OCI-LY1 (cell line): Measurements from ENCODE around the gene SNAI3.

ENCODE experiments used
- H2AFZ ChIP-seq: fragments of 200-600 bp; sonication (generic), shearing (Covaris generic); 2 replicates; pipeline ENCODE4 v1.6.0; 2014; ENCODE audit warnings: antibody characterized with exemption, mild to moderate bottlenecking, low read length
- H3F3A ChIP-seq: fragments of 200-600 bp; sonication (generic), shearing (Covaris generic); 2 replicates; pipeline ENCODE4 v1.6.0; 2014; ENCODE audit warnings: mild to moderate bottlenecking, antibody characterized with exemption, low read length, moderate library complexity; ENCODE audit not compliant: insufficient read depth
- H3K27ac ChIP-seq: fragments of 200-600 bp; sonication (generic); 2 replicates; pipeline ENCODE4 v1.5.1; 2014; ENCODE audit warnings: low read length, mixed run types, mild to moderate bottlenecking, low read depth; ENCODE audit not compliant: poor library complexity, severe bottlenecking
- H3K27me3 ChIP-seq: fragments of 200-600 bp; sonication (generic); 2 replicates; pipeline ENCODE4 v1.6.0; 2014; ENCODE audit warnings: antibody characterized with exemption, mild to moderate bottlenecking, low read length, moderate library complexity; ENCODE audit not compliant: insufficient read depth
- H3K36me3 ChIP-seq: fragments of 200-600 bp; sonication (generic); 2 replicates; pipeline ENCODE4 v1.6.1; 2014; ENCODE audit warnings: mild to moderate bottlenecking, antibody characterized with exemption, low read length, moderate library complexity, mixed read lengths; ENCODE audit not compliant: insufficient read depth
- H3K4me1 ChIP-seq: fragments of 200-600 bp; sonication (generic); 2 replicates; pipeline ENCODE4 v1.5.1; 2014; ENCODE audit warnings: mild to moderate bottlenecking, low read length, moderate library complexity; ENCODE audit not compliant: insufficient read depth, severe bottlenecking
- H3K4me2 ChIP-seq: fragments of 200-600 bp; sonication (generic), shearing (Covaris generic); 2 replicates; pipeline ENCODE4 v1.6.1; 2014; ENCODE audit warnings: low read length
- H3K4me3 ChIP-seq: fragments of 200-600 bp; sonication (generic); 2 replicates; pipeline ENCODE4 v1.5.1; 2014; ENCODE audit warnings: low read length, low read depth, mild to moderate bottlenecking, mixed read lengths; ENCODE audit not compliant: poor library complexity, severe bottlenecking
- H3K79me2 ChIP-seq: fragments of 200-600 bp; shearing (Covaris generic); 2 replicates; pipeline ENCODE4 v1.6.1; 2016; ENCODE audit warnings: mixed run types, low read length, mixed read lengths; ENCODE audit not compliant: insufficient read depth
- H3K9ac ChIP-seq: fragments of 200-600 bp; sonication (generic), shearing (Covaris generic); 2 replicates; pipeline ENCODE4 v1.6.1; 2014; ENCODE audit warnings: mild to moderate bottlenecking, low read length, mixed read lengths
- H3K9me2 ChIP-seq: fragments of 200-600 bp; sonication (generic), shearing (Covaris generic); 2 replicates; pipeline ENCODE4 v1.6.1; 2014; ENCODE audit warnings: low read depth, mild to moderate bottlenecking, low read length, mixed read lengths
- H3K9me3 ChIP-seq: fragments of 200-600 bp; shearing (Covaris generic); 2 replicates; pipeline ENCODE4 v1.6.1; 2014; ENCODE audit warnings: low read length, mixed read lengths
- H4K20me1 ChIP-seq: fragments of 200-600 bp; sonication (generic), shearing (Covaris generic); 2 replicates; pipeline ENCODE4 v1.6.0; 2016; ENCODE audit warnings: mild to moderate bottlenecking, low read length; ENCODE audit not compliant: insufficient read depth
- EZH2 ChIP-seq: fragments of 200-600 bp; sonication (generic), shearing (Covaris generic); IDR thresholded peaks from 2 replicates; pipeline ENCODE4 v1.8.0; 2017; ENCODE audit warnings: borderline replicate concordance, mixed run types, mild to moderate bottlenecking, antibody characterized with exemption, low read length, moderate library complexity, mixed read lengths
- TF ChIP-seq, protein P1 (sequence below): fragments of 200-600 bp; sonication (generic), shearing (Covaris generic); IDR thresholded peaks from 2 replicates; pipeline ENCODE4 v1.5.1; 2017; ENCODE audit warnings: mild to moderate bottlenecking, antibody characterized with exemption, low read length, moderate library complexity, mixed read lengths

Gene SNAI3

DNA sequence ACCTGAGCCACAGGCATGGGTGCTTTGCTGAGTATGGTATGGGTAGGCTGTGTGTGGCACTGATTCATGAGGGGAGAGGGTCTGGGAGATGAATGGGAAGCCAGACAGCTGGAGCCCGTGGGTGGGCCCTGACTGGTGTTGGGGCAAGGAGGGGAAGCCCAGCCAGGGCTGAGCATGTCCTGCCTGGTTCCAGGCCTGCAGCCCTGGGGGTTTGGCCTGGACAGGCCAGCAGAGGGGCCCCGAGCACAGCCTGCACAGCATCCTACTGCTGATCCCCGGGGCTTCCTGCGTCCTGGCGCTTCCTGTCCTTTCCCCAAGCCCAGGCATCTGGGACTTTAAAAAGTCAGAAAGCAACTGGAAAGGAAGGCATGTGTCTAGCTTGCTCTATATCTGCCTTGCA, 18.8 kb downstream of the SNAI3 start:
- H3K4me1 ChIP-seq: peaks cover 19% of the 10 kb centered on the region
- H3K27me3 ChIP-seq: no peaks in the 10 kb centered on the region
- no peaks in the 10 kb centered on the region for H3K9me2 ChIP-seq
- no peak overlapping the region for H3K4me3 ChIP-seq
- TF ChIP-seq, protein P1, sequence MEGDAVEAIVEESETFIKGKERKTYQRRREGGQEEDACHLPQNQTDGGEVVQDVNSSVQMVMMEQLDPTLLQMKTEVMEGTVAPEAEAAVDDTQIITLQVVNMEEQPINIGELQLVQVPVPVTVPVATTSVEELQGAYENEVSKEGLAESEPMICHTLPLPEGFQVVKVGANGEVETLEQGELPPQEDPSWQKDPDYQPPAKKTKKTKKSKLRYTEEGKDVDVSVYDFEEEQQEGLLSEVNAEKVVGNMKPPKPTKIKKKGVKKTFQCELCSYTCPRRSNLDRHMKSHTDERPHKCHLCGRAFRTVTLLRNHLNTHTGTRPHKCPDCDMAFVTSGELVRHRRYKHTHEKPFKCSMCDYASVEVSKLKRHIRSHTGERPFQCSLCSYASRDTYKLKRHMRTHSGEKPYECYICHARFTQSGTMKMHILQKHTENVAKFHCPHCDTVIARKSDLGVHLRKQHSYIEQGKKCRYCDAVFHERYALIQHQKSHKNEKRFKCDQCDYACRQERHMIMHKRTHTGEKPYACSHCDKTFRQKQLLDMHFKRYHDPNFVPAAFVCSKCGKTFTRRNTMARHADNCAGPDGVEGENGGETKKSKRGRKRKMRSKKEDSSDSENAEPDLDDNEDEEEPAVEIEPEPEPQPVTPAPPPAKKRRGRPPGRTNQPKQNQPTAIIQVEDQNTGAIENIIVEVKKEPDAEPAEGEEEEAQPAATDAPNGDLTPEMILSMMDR: no peak
- no peak for TF ChIP-seq EZH2
- H2AFZ ChIP-seq: no peak overlapping the region
- H3K9ac ChIP-seq: no peak overlapping the region
- H3K27ac ChIP-seq: no peak overlapping the region
- peaks cover 15% of the 10 kb centered on the region for H3K36me3 ChIP-seq
- no peak overlapping the region for H3K4me2 ChIP-seq
- H4K20me1 ChIP-seq: no peaks in the 10 kb centered on the region
- H3F3A ChIP-seq: no peaks in the 10 kb centered on the region
- H3K79me2 ChIP-seq: 0 out of 2 replicates have a peak, but pooled peaks cover under 1% of the 10 kb centered on the region
- H3K9me3 ChIP-seq: no peaks in the 10 kb centered on the region

DNA sequence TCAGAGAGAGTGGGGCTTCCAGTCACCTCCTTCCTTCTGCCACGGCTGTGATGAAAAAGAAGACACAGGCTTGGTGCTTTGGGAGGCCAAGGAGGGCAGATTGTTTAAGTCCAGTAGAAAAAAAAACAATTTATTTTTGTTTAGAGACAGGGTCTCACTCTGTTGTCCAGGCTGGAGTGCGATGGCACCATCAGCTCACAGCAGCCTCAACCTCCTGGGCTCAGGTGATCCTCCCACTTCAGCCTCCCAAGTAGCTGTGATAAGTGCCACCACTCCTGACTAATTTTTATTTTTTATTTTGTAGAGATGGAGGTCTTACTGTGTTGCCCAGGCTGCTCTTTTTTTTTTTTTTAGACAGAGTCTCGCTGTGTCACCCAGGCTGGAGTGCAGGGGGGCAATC, 20.7 kb downstream of the SNAI3 start:
- no peaks in the 10 kb centered on the region for H3K9me2 ChIP-seq
- no peak overlapping the region; the same call in 1 of the 2 replicates for H3K9ac ChIP-seq
- no peaks in the 10 kb centered on the region for H3K27me3 ChIP-seq
- no peaks in the 10 kb centered on the region for H3F3A ChIP-seq
- H2AFZ ChIP-seq: no peak overlapping the region
- H3K79me2 ChIP-seq: peaks cover 12% of the 10 kb centered on the region
- H3K4me2 ChIP-seq: peak overlapping the region; percentile 81; the same call in 1 of the 2 replicates
- H3K36me3 ChIP-seq: peaks cover 15% of the 10 kb centered on the region
- H4K20me1 ChIP-seq: no peaks in the 10 kb centered on the region
- TF ChIP-seq EZH2: no peak
- TF ChIP-seq, protein P1: no peak
- H3K9me3 ChIP-seq: no peaks in the 10 kb centered on the region
- H3K4me3 ChIP-seq: peak overlapping the region; percentile 85
- peak overlapping the region; percentile 87 for H3K27ac ChIP-seq
- peaks cover 36% of the 10 kb centered on the region for H3K4me1 ChIP-seq

DNA sequence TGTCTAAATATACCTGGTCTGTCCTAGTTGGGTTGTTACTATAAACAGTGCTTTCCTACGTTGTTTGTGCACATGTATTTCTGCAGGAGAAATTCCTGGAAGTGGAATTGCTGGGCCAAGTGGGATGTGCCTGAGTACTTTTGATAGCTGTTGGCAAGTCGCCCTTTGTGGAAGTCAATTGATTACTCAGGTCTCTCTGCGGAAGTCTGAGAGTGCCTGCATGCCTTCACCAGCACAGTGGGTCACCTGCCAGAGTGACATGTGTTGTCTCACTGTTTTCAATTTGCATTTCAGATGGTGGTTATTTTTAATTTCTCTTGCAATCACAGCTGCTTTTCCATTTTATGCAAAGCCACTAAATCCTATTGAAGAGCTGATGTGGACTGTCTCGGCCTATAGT, 21.2 kb downstream of the SNAI3 start:
- H3K9me2 ChIP-seq: no peaks in the 10 kb centered on the region
- peak overlapping the region; percentile 26 for H3K9ac ChIP-seq
- H3K36me3 ChIP-seq: peaks cover 17% of the 10 kb centered on the region
- no peak for TF ChIP-seq EZH2
- TF ChIP-seq, protein P1: no peak
- H3K4me3 ChIP-seq: peak overlapping the region; percentile 85
- no peaks in the 10 kb centered on the region for H3F3A ChIP-seq
- peak overlapping the region; percentile 87 for H3K27ac ChIP-seq
- H3K4me1 ChIP-seq: peaks cover 36% of the 10 kb centered on the region
- no peaks in the 10 kb centered on the region for H3K9me3 ChIP-seq
- H3K4me2 ChIP-seq: peak overlapping the region; percentile 81
- H4K20me1 ChIP-seq: no peaks in the 10 kb centered on the region
- H3K79me2 ChIP-seq: peaks cover 12% of the 10 kb centered on the region
- H2AFZ ChIP-seq: no peak overlapping the region
- H3K27me3 ChIP-seq: no peaks in the 10 kb centered on the region
